Ishikawa (cell line): ENCODE results near the gene FAM20C.

Experiments
- CEBPB ChIP-seq: IDR thresholded peaks from 2 replicates; pipeline ENCODE4 v1.6.1; 2012
- CREB1 ChIP-seq: IDR thresholded peaks from 2 replicates; pipeline ENCODE4 v1.6.1; 2012; ENCODE audit warnings: low read depth
- EP300 ChIP-seq: IDR thresholded peaks from 2 replicates; pipeline ENCODE4 v1.6.1; 2012; ENCODE audit warnings: borderline replicate concordance
- FOXM1 ChIP-seq: IDR thresholded peaks from 2 replicates; pipeline ENCODE4 v1.6.1; 2012; ENCODE audit warnings: low read depth, borderline replicate concordance
- RAD21 ChIP-seq: IDR thresholded peaks from 2 replicates; pipeline ENCODE4 v1.6.1; 2012; ENCODE audit warnings: low read depth
- TAF1 ChIP-seq: IDR thresholded peaks from 2 replicates; pipeline ENCODE4 v1.6.1; 2012; ENCODE audit warnings: low read depth, mild to moderate bottlenecking
- TEAD4 ChIP-seq: IDR thresholded peaks from 2 replicates; pipeline ENCODE4 v1.6.1; 2012
- YY1 ChIP-seq: IDR thresholded peaks from 2 replicates; pipeline ENCODE4 v1.6.1; 2012; ENCODE audit warnings: low read depth
- TF ChIP-seq, protein P1 (sequence below): IDR thresholded peaks from 2 replicates; pipeline ENCODE4 v1.6.1; 2012
- TF ChIP-seq, protein P2 (sequence below): IDR thresholded peaks from 2 replicates; pipeline ENCODE4 v1.6.1; 2012; ENCODE audit warnings: low read depth, mild to moderate bottlenecking

- no peak for TF ChIP-seq TEAD4
- TF ChIP-seq CEBPB, result no peak
- no peak for TF ChIP-seq TAF1
- TF ChIP-seq, protein P1, sequence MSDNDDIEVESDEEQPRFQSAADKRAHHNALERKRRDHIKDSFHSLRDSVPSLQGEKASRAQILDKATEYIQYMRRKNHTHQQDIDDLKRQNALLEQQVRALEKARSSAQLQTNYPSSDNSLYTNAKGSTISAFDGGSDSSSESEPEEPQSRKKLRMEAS, result no peak
- TF ChIP-seq EP300, result no peak
- no peak for TF ChIP-seq YY1
- no peak for TF ChIP-seq CREB1
- TF ChIP-seq, protein P2, sequence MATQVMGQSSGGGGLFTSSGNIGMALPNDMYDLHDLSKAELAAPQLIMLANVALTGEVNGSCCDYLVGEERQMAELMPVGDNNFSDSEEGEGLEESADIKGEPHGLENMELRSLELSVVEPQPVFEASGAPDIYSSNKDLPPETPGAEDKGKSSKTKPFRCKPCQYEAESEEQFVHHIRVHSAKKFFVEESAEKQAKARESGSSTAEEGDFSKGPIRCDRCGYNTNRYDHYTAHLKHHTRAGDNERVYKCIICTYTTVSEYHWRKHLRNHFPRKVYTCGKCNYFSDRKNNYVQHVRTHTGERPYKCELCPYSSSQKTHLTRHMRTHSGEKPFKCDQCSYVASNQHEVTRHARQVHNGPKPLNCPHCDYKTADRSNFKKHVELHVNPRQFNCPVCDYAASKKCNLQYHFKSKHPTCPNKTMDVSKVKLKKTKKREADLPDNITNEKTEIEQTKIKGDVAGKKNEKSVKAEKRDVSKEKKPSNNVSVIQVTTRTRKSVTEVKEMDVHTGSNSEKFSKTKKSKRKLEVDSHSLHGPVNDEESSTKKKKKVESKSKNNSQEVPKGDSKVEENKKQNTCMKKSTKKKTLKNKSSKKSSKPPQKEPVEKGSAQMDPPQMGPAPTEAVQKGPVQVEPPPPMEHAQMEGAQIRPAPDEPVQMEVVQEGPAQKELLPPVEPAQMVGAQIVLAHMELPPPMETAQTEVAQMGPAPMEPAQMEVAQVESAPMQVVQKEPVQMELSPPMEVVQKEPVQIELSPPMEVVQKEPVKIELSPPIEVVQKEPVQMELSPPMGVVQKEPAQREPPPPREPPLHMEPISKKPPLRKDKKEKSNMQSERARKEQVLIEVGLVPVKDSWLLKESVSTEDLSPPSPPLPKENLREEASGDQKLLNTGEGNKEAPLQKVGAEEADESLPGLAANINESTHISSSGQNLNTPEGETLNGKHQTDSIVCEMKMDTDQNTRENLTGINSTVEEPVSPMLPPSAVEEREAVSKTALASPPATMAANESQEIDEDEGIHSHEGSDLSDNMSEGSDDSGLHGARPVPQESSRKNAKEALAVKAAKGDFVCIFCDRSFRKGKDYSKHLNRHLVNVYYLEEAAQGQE, result no peak
- TF ChIP-seq FOXM1, result no peak
- TF ChIP-seq RAD21, result no peak
Measured at GRCh38 chr7:250523-250922, 58.2 kb downstream of the FAM20C start.
